Measurements from ENCODE around the gene LIN37.

LIN37 gene

GRCh38 chr19:35727053-35727955 lies 21.1 kb upstream of the LIN37 start:
- peaks cover 100% of the 10 kb centered on the region for H3K36me3 ChIP-seq
- no peak overlapping the region for H3K4me3 ChIP-seq (ENCODE audit: low read depth in 1 of 2, low read length in 1 of 2)
- TF ChIP-seq CTCF (IDR thresholded peaks at IDR 0.05): no peak
- no peak overlapping the region for H3K27ac ChIP-seq
- no peaks in the 10 kb centered on the region for H3K9me3 ChIP-seq
- H3K4me1 ChIP-seq (ENCODE audit: control insufficient read depth in 1 of 2, insufficient read depth in 1 of 2, low read depth in 1 of 2, low read length in 1 of 2): no peaks in the 10 kb centered on the region
- H3K27me3 ChIP-seq: no peaks in the 10 kb centered on the region

GRCh38 chr19:35727956-35728706 lies 20.2 kb upstream of the LIN37 start:
- H3K36me3 ChIP-seq: peaks cover 100% of the 10 kb centered on the region
- H3K9me3 ChIP-seq: no peaks in the 10 kb centered on the region
- no peak for TF ChIP-seq CTCF (IDR thresholded peaks at IDR 0.05)
- H3K4me3 ChIP-seq (ENCODE audit: low read depth in 1 of 2, low read length in 1 of 2): no peak overlapping the region
- no peak overlapping the region for H3K27ac ChIP-seq
- H3K4me1 ChIP-seq (ENCODE audit: control insufficient read depth in 1 of 2, insufficient read depth in 1 of 2, low read depth in 1 of 2, low read length in 1 of 2): no peaks in the 10 kb centered on the region
- no peaks in the 10 kb centered on the region for H3K27me3 ChIP-seq

GRCh38 chr19:35729021-35729420 lies 19.4 kb upstream of the LIN37 start:
- Histone ChIP-seq H3K4me1 (ENCODE audit: control insufficient read depth in 1 of 2, insufficient read depth in 1 of 2, low read depth in 1 of 2, low read length in 1 of 2) (no peaks in the 10 kb centered on the region), H3K4me3 (ENCODE audit: low read depth in 1 of 2, low read length in 1 of 2) (no peak overlapping the region), H3K27me3 (no peaks in the 10 kb centered on the region), H3K27ac (no peak overlapping the region), H3K36me3 (peaks cover 100% of the 10 kb centered on the region), H3K9me3 (no peaks in the 10 kb centered on the region)
- TF ChIP-seq CTCF (IDR thresholded peaks at IDR 0.05): no peak

GRCh38 chr19:35729763-35730162 lies 18.6 kb upstream of the LIN37 start:
- no peak overlapping the region for H3K27ac ChIP-seq
- no peaks in the 10 kb centered on the region for H3K9me3 ChIP-seq
- H3K4me1 ChIP-seq (ENCODE audit: control insufficient read depth in 1 of 2, insufficient read depth in 1 of 2, low read depth in 1 of 2, low read length in 1 of 2): no peaks in the 10 kb centered on the region
- H3K36me3 ChIP-seq: peaks cover 100% of the 10 kb centered on the region
- no peak for TF ChIP-seq CTCF (IDR thresholded peaks at IDR 0.05)
- H3K27me3 ChIP-seq: no peaks in the 10 kb centered on the region
- no peak overlapping the region for H3K4me3 ChIP-seq (ENCODE audit: low read depth in 1 of 2, low read length in 1 of 2)

GRCh38 chr19:35730326-35730725 lies 18.1 kb upstream of the LIN37 start:
- Histone ChIP-seq H3K4me1 (ENCODE audit: control insufficient read depth in 1 of 2, insufficient read depth in 1 of 2, low read depth in 1 of 2, low read length in 1 of 2) (no peaks in the 10 kb centered on the region), H3K27ac (no peak overlapping the region), H3K4me3 (ENCODE audit: low read depth in 1 of 2, low read length in 1 of 2) (no peak overlapping the region), H3K27me3 (no peaks in the 10 kb centered on the region), H3K9me3 (no peaks in the 10 kb centered on the region), H3K36me3 (peaks cover 100% of the 10 kb centered on the region)
- no peak for TF ChIP-seq CTCF (IDR thresholded peaks at IDR 0.05)
